HEK293 (cell line): Measurements from ENCODE around the gene NRL.

ENCODE experiments used
- CTCF ChIA-PET: fragments of 350-600 bp; formaldehyde crosslinking; extraction: SDS; loops from one replicate; lab custom pipeline; 2021; ENCODE audit warnings: antibody characterized with exemption; lab: Yijun Ruan, JAX
- POLR2A ChIA-PET: fragments of 300-600 bp; formaldehyde crosslinking; extraction: SDS; loops from one replicate; lab custom pipeline; 2020; ENCODE audit warnings: antibody characterized with exemption, inconsistent platforms; lab: Yijun Ruan, JAX
- H3K27ac ChIP-seq: fragments of 200-500 bp; sonication (Bioruptor generic); 2 replicates; pipeline ENCODE4 v1.5.1; 2014; ENCODE audit warnings: low read depth, low read length, control low read depth, inconsistent platforms; ENCODE audit errors: extremely low read depth
- H3K36me3 ChIP-seq, 2 experiments: fragments of 200-500 bp in 1 of 2; sonication (Bioruptor generic) in 1 of 2; 1 replicate in 1 of 2; 2 replicates in 1 of 2; pipeline ENCODE4 v1.5.1; 2014 to 2017; ENCODE audit warnings: inconsistent platforms in 2 of 2, low read length in 2 of 2; ENCODE audit not compliant: control insufficient read depth in 2 of 2, insufficient read depth in 1 of 2
- H3K4me1 ChIP-seq: fragments of 200-500 bp; sonication (Bioruptor generic); 2 replicates; pipeline ENCODE4 v1.5.1; 2014; ENCODE audit warnings: mild to moderate bottlenecking, low read length, inconsistent platforms; ENCODE audit not compliant: control insufficient read depth, insufficient read depth
- H3K4me3 ChIP-seq: 2 replicates; pipeline ENCODE4 v1.5.1; 2011; ENCODE audit warnings: low read depth, mild to moderate bottlenecking, control low read depth, low read length, moderate library complexity
- H3K9me3 ChIP-seq: fragments of 200-500 bp; sonication (Bioruptor generic); 2 replicates; pipeline ENCODE4 v1.5.1; 2014; ENCODE audit warnings: low read depth, low read length, inconsistent platforms; ENCODE audit not compliant: control insufficient read depth, insufficient read depth
- HOXC10 ChIP-seq: sonication (generic); formaldehyde crosslinking; IDR thresholded peaks from 2 replicates; pipeline ENCODE4 v1.8.1; 2023; ENCODE audit warnings: mild to moderate bottlenecking, missing genetic modification reagents
- KLF1 ChIP-seq: fragments of 450-650 bp; formaldehyde crosslinking; IDR thresholded peaks from 2 replicates; pipeline ENCODE4 v1.5.1; 2016; ENCODE audit warnings: missing biosample characterization, missing genetic modification characterization
- TCF7L2 ChIP-seq: IDR thresholded peaks from 2 replicates; pipeline ENCODE4 v1.6.1; 2011; ENCODE audit warnings: low read depth, mild to moderate bottlenecking, inconsistent platforms, low read length, moderate library complexity, borderline replicate concordance
- ZBTB48 ChIP-seq: fragments of 450-650 bp; formaldehyde crosslinking; IDR thresholded peaks from 2 replicates; pipeline ENCODE4 v1.5.1; 2016; ENCODE audit warnings: missing biosample characterization, missing genetic modification characterization
- ZBTB7A ChIP-seq: fragments of 450-650 bp; formaldehyde crosslinking; IDR thresholded peaks from 2 replicates; pipeline ENCODE4 v1.5.1; 2016; ENCODE audit warnings: low read depth, missing biosample characterization, missing genetic modification characterization
- ZNF184 ChIP-seq: fragments of 450-650 bp; IDR thresholded peaks from 2 replicates; pipeline ENCODE4 v1.5.1; 2018; ENCODE audit warnings: missing biosample characterization, mild to moderate bottlenecking, missing genetic modification characterization
- ZNF239 ChIP-seq: fragments of 450-650 bp; formaldehyde crosslinking; IDR thresholded peaks from 2 replicates; pipeline ENCODE4 v1.5.1; 2016; ENCODE audit warnings: missing biosample characterization, missing genetic modification characterization
- ZNF280D ChIP-seq: fragments of 450-650 bp; formaldehyde crosslinking; IDR thresholded peaks from 2 replicates; pipeline ENCODE4 v1.5.1; 2016; ENCODE audit warnings: missing biosample characterization, missing genetic modification characterization
- ZNF341 ChIP-seq: fragments of 450-650 bp; formaldehyde crosslinking; IDR thresholded peaks from 2 replicates; pipeline ENCODE4; 2016; ENCODE audit warnings: low read depth, missing biosample characterization, missing genetic modification characterization
- ZNF366 ChIP-seq: fragments of 450-650 bp; formaldehyde crosslinking; conservative IDR thresholded peaks from 2 replicates; pipeline ENCODE4 v1.5.1; 2016; ENCODE audit warnings: missing biosample characterization, missing genetic modification characterization
- ZNF394 ChIP-seq: fragments of 450-650 bp; formaldehyde crosslinking; IDR thresholded peaks from 2 replicates; pipeline ENCODE4 v1.5.1; 2016; ENCODE audit warnings: missing biosample characterization, missing genetic modification characterization, mild to moderate bottlenecking, moderate library complexity, borderline replicate concordance
- ZNF433 ChIP-seq: fragments of 450-650 bp; formaldehyde crosslinking; IDR thresholded peaks from 2 replicates; pipeline ENCODE4 v1.5.1; 2016; ENCODE audit warnings: missing biosample characterization, missing genetic modification characterization, low read depth
- ZNF514 ChIP-seq: fragments of 450-650 bp; formaldehyde crosslinking; IDR thresholded peaks from 2 replicates; pipeline ENCODE4 v1.5.1; 2016; ENCODE audit warnings: missing biosample characterization, missing genetic modification characterization
- ZNF558 ChIP-seq: fragments of 450-650 bp; formaldehyde crosslinking; IDR thresholded peaks from 2 replicates; pipeline ENCODE4 v1.5.1; 2016; ENCODE audit warnings: missing biosample characterization, missing genetic modification characterization
- ZNF571 ChIP-seq: fragments of 450-650 bp; formaldehyde crosslinking; IDR thresholded peaks from 2 replicates; pipeline ENCODE4 v1.5.0; 2017; ENCODE audit warnings: missing biosample characterization, missing genetic modification characterization
- ZNF600 ChIP-seq: fragments of 450-650 bp; formaldehyde crosslinking; IDR thresholded peaks from 2 replicates; pipeline ENCODE4 v1.5.1; 2016; ENCODE audit warnings: missing biosample characterization, missing genetic modification characterization
- ZNF621 ChIP-seq: fragments of 450-650 bp; formaldehyde crosslinking; IDR thresholded peaks from 2 replicates; pipeline ENCODE4 v1.5.1; 2017; ENCODE audit warnings: missing biosample characterization, missing genetic modification characterization
- ZNF623 ChIP-seq: fragments of 450-650 bp; formaldehyde crosslinking; IDR thresholded peaks from 2 replicates; pipeline ENCODE4 v1.5.1; 2016; ENCODE audit warnings: missing biosample characterization, missing genetic modification characterization
- ZNF747 ChIP-seq: fragments of 450-650 bp; formaldehyde crosslinking; IDR thresholded peaks from 2 replicates; pipeline ENCODE4 v1.5.1; 2016; ENCODE audit warnings: missing biosample characterization, missing genetic modification characterization
- ZSCAN16 ChIP-seq: fragments of 450-650 bp; formaldehyde crosslinking; IDR thresholded peaks from 2 replicates; pipeline ENCODE4 v1.5.1; 2016; ENCODE audit warnings: missing biosample characterization, missing genetic modification characterization
- ZSCAN18 ChIP-seq: fragments of 450-650 bp; formaldehyde crosslinking; IDR thresholded peaks from 2 replicates; pipeline ENCODE4 v1.5.1; 2016; ENCODE audit warnings: missing biosample characterization, missing genetic modification characterization
- TF ChIP-seq, protein P1 (sequence below): fragments of 450-650 bp; formaldehyde crosslinking; IDR thresholded peaks from 2 replicates; pipeline ENCODE4 v1.5.1; 2016; ENCODE audit warnings: missing biosample characterization, missing genetic modification characterization

The NRL gene

DNA sequence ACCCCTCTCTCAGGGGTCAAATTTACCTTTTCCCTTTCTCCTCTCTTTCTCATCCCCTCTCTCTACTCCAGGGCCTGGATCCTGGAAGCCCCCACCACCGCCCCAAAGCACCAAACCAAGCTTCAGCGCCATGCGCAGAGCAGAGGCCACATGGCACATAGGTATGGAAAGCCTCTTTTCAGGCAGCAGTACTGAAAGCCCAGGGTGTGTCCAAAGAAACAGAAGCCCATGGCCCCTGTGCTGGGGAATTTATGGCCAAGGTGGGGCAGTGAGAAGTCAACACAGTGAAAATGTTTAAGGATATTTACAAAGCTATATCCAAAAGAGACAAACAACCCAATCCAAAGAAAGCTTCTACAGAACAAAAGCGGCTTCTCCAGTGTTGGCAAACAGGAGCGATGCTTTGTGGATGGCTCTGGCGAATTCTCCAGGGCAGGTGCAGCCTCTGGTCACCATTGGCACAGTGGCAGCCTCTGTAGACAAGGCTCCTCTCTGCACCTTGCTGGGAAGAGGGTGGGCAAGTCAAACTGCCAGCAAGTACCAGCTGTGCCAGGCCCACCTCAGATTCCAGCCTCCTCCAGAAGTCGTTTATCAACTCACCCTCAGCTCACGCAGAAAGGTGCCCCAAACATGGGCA lies 48.1 kb downstream of the NRL start (continued):
- no peak for TF ChIP-seq ZSCAN18 (tag by site-specific recombination)
- TF ChIP-seq ZNF623: no peak
- no peak for TF ChIP-seq TCF7L2
- no peak for TF ChIP-seq ZBTB48
- TF ChIP-seq, all 188 proteins: peak for 0

- POLR2A ChIA-PET: no interaction called here
- Histone ChIP-seq H3K4me3 (no peak overlapping the region), H3K4me1 (no peaks in the 10 kb centered on the region), H3K36me3 (no peaks in the 10 kb centered on the region), H3K27ac (no peak overlapping the region), H3K9me3 (no peaks in the 10 kb centered on the region)
- no peak for TF ChIP-seq ZNF366 (tag by site-specific recombination)
- TF ChIP-seq ZNF621 (tag by site-specific recombination): no peak
- TF ChIP-seq ZNF341 (tag by site-specific recombination): peak; percentile 37; the same call in 1 of the 2 replicates
- TF ChIP-seq, protein P1, sequence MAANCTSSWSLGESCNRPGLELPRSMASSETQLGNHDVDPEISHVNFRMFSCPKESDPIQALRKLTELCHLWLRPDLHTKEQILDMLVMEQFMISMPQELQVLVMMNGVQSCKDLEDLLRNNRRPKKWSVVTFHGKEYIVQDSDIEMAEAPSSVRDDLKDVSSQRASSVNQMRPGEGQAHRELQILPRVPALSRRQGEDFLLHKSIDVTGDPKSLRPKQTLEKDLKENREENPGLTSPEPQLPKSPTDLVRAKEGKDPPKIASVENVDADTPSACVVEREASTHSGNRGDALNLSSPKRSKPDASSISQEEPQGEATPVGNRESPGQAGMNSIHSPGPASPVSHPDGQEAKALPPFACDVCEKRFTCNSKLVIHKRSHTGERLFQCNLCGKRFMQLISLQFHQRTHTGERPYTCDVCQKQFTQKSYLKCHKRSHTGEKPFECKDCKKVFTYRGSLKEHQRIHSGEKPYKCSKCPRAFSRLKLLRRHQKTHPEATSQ: no peak
- CTCF ChIA-PET: interaction anchor here (1.5 to 1.7 kb wide), 2 partner anchors 25 to 43 kb away, joined by 5 to 7 read pairs; no protein-coding TSS in a partner anchor
Observed at GRCh38 chr14:24065408-24065807, 49.3 kb downstream of the NRL start.

GRCh38 chr14:24064856-24065255 lies 49.9 kb downstream of the NRL start:
- Histone ChIP-seq H3K4me1 (no peaks in the 10 kb centered on the region), H3K36me3 (no peaks in the 10 kb centered on the region), H3K4me3 (no peak overlapping the region), H3K27ac (no peak overlapping the region), H3K9me3 (no peaks in the 10 kb centered on the region)
- TF ChIP-seq ZNF571 (tag by site-specific recombination): no peak
- TF ChIP-seq ZSCAN18 (tag by site-specific recombination): no peak
- no peak for TF ChIP-seq ZSCAN16 (tag by site-specific recombination)
- no peak for TF ChIP-seq HOXC10
- POLR2A ChIA-PET: no interaction called here
- CTCF ChIA-PET: interaction anchor here (0.5 to 1.7 kb wide), 4 partner anchors 13 to 49 kb away, joined by 3 to 7 read pairs (median 4); partner anchors contain the start of gene DCAF11

DNA sequence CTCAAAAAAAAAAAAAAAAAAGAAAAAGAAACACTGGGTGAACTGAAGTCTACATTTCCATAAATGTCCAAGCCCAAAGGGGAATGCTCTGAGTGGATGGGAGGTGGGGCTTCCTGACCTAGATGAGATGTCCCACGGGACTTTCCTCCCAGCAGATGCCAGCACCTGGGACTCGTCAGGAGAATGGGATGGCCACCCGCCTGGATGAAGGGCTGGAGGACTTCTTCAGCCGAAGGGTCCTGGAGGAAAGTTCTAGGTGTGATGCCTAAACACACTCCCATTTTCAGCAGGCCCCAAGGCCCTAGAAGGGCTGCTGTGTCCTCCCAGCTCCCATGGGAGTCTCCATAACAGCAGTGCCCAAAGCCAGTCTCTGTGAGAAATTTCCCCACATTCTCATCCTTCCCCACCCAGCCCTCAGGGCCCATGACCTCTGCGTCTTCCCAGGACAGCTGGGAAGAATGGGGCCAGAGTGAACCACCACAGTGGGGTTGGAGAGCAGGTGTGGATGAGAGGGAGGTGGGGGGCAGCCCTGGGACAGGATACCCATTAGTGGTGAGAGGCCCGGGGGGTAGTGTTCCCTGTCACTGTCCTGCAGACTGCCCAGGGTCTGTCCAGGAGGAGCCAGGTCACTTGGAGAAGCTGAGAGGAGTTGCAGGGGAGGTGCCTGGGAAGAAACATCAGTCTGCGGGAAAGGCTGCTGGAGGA lies 50.5 kb downstream of the NRL start:
- H3K4me3 ChIP-seq: no peak overlapping the region
- H3K4me1 ChIP-seq: no peaks in the 10 kb centered on the region
- no peaks in the 10 kb centered on the region for H3K9me3 ChIP-seq
- no peak overlapping the region for H3K27ac ChIP-seq
- H3K36me3 ChIP-seq: no peaks in the 10 kb centered on the region
- ChIA-PET CTCF (interaction anchor here (0.5 to 8.9 kb wide), 5 partner anchors 14 to 50 kb away, joined by 3 to 247 read pairs (median 4); partner anchors contain the start of genes DCAF11 and PCK2), POLR2A (interaction anchor here (0.6 kb wide), 1 partner anchor 28 kb away, joined by 3 read pairs; no protein-coding TSS in a partner anchor)
- no peak for TF ChIP-seq ZBTB7A (tag by site-specific recombination)
- no peak for TF ChIP-seq ZNF747
- no peak for TF ChIP-seq ZNF433 (tag by site-specific recombination)
- no peak for TF ChIP-seq ZNF514 (tag by site-specific recombination)
- no peak for TF ChIP-seq ZNF184
- TF ChIP-seq ZNF558 (tag by site-specific recombination): no peak
- TF ChIP-seq ZNF366 (tag by site-specific recombination): no peak
- no peak for TF ChIP-seq KLF1 (tag by site-specific recombination)
- TF ChIP-seq ZNF280D (tag by site-specific recombination): no peak
- TF ChIP-seq ZNF239 (tag by site-specific recombination): no peak
- no peak for TF ChIP-seq ZNF600 (tag by site-specific recombination)
- no peak for TF ChIP-seq ZNF394 (tag by site-specific recombination)
